ENCODE results near the gene ALDH1A2.
"Not testable (repeated sequence)": the region's sequence is repeated elsewhere in the genome, so short reads cannot be mapped to it uniquely, and the experiment has no call there.

ALDH1A2 gene

DNA sequence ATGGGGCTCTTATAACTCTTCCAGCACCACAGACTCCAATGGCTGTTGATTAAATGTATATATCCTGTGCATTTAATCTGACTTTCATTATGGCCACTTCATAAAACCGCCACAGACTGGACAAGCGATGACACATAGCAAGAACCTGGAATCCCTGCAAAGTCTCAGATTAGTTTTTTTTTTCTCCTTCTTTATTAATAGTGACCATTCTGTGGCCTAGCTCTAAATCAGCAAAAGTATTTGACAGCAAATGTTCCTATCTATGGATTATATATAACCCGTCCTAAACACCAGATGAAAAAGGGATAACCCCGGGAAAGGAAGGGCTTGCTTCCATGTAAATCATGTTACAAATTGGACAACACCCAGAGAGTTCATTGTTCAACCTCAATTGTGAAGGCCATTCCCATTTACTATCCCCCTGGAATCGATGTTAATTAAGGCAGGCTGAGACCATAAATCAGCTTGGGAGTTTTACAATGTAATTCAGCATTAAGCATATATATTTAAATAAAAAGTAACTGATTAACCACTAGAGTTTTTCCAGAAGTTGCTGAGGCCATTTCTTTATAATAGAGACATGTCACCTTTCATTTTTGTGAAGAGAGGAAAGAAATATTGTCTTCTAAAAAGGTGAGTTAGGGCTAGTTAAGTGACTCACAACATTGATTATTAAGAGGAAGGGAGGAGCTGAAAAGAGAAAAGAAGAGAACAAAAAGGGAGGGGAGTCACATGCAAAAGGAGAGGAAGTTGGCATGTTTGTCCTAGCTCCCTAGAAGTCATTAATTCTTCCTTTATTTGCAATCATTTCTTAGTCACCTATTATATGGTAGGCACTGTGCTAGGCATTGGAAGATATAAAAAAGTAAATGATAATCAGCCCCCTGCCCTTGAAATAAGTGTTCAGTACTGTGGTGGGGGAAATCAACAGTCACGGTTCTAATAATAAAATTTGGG is 26.2 kb downstream of the ALDH1A2 start:
- no peak for DNase-seq

DNA sequence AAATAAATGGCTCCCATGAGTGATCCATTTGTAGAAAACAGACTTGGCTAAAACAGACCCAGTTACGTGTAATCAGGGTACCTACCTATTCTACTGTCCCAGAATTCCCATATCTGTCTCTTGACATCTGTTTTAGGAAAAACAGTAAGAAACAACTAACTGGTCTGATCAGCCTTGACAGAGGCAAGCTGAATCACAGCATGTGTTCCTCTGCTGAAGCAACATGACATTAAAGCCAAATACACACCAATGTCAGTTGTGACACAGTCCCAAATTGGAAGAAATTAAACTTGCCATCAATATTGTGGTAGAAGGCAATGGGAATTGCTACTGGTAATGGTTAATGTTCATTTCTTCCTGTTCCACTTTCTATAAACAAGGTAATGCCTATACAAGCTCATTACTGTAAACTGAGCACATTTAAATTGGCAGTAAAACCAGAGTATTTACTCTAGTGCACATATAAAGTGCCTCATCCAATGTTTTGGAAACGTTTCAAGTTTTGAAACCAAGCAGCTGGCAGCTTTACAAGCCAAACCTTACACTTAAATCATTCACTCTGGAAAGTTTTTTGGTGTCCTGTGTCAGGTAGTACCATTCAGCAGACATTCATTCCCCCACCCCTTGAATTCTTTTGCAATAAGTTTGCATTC is 27.0 kb downstream of the ALDH1A2 start:
- DNase-seq, result no peak

DNA sequence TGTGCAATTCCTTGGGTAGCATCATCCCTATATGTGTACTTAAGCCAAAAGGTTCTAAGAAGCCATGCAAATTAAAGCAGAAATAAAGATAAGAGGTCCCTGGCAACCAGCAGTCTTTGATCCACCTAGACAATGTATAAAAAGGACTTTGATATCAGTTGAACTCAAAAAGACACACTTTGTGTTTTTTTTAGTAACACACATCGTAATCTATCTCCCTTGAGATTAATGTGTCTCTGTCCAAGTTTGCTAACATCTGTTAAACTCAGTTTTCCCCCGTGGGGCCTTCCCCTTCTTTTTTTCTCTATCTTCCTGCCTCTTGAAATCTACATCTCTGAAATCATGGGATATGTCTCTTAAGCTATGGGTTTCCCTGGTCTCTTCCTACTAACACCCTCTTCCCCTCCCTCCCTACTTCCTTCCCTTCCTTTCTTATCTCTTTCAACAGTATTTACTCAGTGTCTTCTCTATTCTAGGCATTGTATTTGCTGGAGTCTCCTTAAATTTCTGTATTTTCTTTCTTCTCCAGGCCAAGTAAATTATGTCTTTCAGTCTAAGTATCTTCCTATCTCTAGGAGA is 27.7 kb downstream of the ALDH1A2 start:
- no peak for DNase-seq

DNA sequence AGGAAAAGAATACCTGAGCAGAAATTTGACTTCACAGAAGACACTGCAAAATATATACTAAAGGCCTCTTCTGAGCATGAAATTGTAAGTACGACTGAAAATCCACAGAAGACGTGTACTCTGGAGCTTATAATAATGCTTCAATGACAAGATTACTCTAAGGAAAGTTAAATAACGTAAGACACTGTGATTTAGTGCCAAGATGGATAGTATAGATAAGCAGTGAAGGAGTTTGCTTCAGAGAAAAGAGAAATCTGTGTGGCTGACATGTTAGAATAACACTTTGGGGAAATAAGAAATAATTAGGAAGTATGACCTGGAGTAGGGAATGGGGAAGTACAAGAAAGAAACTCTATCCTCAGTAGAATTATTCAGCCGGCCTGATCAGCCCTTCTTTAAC is 28.9 kb downstream of the ALDH1A2 start:
- no peak for DNase-seq

DNA sequence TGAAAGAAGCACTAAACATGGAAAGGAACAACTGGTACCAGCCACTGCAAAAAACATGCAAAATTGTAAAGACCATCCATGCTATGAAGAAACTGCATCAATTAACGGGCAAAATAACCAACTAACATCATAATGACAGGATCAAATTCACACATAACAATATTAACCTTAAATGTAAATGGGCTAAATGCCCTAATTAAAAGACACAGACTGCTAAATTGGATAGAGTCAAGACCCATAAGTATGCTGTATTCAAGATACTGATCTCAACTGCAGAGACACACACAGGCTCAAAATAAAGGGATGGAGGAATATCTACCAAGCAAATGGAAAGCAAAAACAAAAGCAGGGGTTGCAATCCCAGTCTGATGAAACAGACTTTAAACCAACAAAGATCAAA is 37.1 kb downstream of the ALDH1A2 start:
- not testable (repeated sequence) for DNase-seq

DNA sequence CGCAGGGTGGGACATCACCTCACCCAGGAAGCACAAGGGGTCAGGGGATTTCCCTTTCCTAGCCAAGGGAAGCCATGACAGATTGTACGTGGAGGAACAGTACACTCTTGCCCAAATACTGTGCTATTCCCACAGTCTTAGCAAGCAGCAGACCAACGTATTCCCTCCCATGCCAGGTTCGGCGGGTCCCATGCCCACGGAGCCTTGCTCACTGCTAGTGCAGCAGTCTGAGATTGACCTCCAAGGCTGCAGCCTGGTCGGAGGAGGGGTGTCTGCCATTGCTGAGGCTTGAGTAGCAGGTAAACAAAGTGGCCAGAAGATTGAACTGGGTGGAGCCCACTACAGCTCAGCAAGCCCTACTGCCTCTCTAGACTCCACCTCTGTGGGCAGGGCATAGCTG is 39.0 kb downstream of the ALDH1A2 start:
- DNase-seq, result no peak

DNA sequence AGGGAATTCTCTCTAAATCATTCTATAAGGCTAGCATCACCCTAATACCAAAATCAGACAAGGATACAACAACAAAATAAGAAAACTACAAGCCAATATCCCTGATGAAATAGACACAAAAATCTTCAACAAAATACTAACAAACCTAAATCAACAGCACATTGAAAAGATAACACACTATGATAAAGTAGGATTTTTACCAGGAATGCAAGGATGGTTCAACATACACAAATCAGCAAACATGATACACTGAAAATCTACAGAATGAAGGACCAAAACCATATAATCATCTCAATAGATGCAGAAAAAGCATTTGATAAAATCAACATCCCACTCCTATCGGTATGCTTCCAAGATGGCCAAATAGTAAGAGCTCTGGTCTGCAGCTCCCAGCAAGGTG is 39.5 kb downstream of the ALDH1A2 start:
- DNase-seq, result no peak

DNA sequence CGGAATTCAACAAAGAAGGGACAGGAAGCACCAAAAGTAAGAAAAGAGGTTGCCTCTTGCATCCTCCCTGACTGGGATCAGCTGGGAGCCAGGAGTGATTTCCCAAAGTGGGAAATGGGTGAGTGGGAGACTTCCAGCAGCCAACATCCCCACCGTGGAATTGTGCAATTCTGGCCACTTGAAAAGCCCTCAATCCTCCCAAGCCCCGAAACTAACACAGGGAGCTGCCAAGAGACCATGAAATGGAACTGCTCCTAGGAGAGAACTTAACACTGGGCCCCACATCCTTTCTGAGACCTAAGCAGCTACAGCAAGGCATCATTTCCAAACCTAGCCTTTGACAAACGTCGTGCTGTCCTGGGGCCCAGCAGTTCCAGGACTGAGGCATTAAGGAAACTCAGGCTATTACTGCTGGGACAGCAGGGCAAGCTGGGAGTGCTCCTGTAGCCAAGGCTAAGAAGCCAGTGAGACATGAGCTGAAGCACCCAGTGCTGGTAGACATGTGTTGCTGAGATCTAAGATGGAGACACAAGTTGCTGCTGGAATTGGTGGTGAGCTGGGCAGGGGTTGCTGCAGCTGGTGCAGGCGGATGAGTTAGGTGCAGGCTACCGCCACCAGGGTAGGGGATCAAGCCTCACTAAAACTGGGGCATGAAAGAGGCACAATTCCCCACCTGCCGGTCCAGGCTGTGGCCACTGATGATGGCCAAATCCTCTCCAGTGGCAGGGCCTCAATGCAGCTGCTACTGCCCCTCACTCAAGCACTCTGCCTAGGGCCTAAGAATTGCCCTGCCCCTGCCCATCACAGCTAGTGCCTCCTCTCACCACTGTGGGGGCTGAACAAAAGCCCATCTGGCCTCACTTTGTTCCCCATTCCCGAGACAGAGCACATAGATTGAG is 43.9 kb downstream of the ALDH1A2 start:
- DNase-seq, result no peak

DNA sequence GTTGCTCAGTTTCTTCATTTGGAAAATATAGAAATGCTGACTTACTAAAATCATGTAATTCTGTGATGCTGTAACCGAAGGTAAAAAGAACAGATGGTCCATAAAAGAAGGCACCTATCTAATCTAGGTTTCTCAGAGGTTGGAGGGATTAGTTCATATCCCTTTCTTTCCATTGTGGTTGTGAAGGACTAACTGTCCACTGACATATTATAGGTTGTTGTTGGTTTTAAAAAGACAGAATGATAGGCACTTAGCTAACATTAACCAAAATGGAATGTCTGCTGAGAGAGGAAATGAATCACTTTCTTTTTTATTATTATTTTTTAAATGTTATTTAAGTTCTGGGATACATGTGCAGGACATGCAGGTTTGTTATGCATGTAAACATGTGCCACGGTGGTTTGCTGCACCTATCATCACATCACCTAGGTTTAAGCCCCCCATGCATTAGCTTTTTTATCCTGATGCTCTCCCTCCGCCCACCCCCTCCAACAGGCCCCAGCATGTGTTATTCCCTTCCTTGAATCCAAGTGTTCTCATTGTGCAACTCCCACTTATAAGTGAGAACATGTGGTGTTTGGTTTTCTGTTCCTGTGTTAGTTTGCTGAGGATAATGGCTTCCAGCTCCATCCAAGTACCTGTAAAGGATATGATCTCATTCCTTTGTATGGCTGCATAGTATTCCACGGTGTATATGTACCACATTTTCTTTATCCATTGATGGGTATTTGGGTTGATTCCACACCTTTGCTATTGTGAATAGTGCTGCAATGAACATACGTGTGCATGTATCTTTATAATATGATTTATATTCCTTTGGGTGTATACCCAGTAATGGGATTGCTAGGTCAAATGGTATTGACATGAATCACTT is 45.8 kb downstream of the ALDH1A2 start:
- no peak for DNase-seq

DNA sequence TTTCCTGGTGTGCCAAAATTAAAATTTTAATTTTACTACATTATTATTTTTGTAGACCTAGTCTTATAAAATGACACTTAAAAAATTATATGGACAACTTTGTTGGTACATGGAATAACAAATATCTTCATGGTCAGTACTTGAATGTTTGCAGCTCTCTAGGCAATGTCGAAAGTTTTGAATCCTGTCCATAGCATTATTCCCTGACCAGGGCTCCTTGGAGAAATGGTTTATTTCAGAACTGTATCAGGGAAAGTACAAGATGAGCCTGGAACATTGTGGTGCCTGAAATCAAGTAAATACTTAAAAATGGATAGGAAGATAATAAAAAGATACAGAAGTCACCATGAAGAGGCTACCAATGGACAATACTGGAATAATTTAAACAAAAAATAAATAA is 47.6 kb downstream of the ALDH1A2 start:
- no peak for DNase-seq

DNA sequence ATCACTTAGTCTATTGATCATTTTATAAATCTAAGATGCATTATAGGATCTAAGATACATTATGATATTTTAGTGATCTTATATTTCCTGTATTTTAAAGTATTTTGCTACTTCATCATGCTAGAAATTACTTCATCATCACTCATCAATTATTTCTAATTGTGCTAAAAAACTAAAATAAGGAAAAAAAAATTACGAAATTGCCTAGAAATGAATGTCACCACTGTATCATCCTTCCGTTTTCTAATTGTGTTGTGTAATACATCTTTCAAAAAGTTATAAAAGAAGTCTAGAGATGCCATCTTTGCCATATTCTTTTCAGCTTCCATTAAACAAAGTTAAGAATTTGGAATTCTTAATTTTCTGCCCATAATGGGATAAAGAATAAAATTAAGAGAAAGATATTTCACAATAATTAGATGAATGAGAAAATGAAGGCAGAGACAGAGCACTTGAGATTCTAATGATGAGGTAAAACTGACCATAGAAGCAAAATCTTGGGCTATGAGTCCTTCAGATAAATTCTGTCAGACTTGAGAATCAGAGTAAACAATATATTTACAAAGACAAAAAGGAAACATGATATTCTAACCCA is 48.8 kb downstream of the ALDH1A2 start:
- no peak for DNase-seq

DNA sequence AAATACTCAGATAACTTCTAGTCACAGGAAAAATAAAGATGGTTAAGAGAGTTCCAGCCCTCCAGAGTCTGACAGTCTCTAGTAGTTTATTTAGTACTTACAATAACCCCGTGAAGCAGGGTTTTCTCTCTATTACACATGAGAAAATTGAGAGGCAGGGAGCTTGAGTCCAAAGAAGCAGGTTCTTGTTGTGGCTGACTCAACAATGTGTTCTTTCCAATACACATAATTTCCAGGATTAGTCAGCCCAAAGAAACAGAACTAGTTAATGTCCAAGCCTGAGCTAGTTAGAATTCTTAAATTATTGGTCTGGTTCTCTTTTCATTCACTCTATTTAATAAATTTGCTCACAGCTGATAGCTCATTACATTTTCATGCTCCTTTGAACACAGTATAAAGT is 49.9 kb downstream of the ALDH1A2 start:
- DNase-seq, result no peak

DNA sequence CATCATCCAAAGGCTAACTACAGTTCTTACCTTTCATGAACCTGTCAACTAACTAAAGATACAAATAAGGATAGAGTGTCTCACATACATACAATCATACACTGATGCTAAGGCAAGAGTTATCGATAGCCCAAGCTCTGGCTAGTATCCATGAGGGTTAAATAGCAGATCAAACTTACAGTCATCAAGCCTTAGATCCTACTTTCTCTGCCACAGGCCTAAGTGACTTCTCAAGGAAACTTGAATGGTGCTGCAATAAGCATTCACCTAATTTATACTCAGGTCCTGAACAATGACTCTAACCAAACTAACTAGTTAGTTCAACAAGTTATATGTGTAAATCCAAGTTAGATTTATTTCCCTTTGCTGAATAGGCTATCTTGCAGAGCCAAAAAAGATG is 51.0 kb downstream of the ALDH1A2 start:
- no peak for DNase-seq

DNA sequence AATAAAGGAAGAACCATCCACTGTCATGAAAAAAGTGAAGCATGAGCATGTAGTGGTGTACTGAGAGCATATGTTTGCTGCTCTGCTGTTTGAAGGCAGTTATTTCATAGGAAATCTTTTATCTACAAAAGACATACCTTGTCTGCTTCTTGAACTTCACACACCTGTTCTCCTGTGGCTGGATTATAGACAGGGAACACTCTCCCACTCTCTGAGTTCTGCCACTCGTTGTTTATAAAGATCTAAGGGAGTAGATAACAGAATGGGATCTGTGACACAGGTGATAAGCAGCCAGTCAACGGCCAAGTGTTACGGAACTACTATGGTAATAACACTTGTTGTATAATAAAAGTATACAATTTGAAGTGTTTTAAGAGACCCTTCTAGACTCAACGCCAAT is 51.5 kb downstream of the ALDH1A2 start:
- DNase-seq, result no peak

DNA sequence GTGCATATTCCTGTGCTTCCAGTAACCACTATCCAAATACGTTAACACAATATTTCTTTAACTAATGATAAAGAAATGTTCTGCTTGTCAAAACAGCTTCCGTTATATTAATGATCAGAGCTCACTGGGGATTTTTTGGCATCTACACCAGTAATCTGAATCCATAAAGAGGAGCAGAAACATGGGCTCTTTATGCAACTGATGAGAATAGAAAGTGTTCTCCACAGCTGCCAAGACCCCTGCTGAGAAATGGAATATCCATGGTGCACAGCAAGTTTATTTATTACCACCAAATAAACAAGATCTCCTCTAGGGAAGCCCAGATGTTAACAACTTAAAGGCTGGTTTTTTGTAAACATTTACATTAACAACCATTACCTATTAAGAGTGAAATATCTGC is 54.5 kb downstream of the ALDH1A2 start:
- DNase-seq, result no peak

DNA sequence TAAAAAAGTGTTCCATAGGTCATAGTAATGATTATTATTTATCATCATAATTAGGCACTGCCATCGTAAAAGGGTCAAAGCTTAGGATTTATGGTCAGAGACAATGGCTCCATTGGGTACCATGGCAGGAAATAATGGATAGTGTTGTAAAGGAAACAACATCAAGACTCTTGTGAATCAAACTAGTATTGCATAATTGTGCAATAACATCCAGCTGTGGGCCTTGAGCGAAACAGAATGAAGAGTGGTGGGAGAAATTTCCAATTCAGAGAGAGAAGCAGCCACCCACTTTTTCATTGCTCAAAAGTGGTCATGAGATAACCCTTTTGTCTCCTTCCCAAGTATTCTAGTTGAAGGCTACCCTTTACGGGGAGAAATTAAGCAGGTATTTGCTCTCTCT is 61.7 kb downstream of the ALDH1A2 start:
- no peak for DNase-seq

DNA sequence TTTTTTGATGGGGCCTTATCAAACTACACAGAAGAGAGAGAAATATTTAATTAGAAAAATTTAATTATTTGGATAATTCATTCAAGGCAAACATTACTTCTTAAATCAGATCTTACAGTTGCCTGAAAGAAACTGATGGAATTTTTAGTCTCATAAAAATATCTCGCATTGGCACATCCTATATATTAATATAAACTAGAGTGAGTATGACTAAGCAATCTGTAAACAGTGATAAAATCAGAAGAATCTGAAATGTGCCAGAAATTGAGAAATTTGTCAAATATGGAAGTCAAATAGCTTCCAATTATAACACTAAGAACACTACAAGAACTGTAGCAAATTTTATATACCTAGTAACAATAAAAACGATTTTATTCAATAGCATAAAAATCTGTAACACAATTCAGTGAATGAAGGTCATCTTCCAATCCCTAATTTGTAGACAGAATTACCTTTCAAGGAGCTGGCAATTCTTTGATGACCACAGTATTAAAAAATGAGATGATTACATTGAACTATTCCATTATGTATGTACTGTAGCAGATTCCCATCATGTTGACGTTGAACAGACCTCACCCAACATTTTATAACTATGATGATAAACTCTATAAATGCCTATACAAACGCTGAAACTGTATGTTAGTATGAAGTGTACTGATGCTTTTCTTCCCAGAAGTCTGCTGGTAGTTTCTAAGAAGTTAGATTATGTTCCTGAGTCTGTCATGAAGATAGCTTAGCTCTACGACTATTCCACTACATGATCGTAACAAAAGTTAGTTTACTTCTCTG is 63.0 kb downstream of the ALDH1A2 start:
- DNase-seq, result no peak

DNA sequence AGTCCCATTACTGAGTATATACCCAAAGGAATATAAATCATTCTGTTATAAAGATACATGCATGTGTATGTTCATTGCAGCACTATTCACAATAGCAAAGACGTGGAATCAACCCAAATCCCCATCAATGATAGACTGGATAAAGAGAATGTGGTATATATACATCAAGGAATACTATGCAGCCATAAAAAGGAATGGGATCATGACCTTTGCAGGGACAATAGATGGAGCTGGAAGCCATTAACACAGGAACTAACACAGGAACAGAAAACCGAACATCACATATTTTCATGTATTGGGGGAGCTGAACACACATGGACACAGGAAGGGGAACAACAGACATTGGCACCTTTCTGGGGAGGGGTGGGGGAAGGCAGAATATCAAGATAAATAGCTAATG is 65.8 kb downstream of the ALDH1A2 start:
- DNase-seq, result not testable (repeated sequence)

DNA sequence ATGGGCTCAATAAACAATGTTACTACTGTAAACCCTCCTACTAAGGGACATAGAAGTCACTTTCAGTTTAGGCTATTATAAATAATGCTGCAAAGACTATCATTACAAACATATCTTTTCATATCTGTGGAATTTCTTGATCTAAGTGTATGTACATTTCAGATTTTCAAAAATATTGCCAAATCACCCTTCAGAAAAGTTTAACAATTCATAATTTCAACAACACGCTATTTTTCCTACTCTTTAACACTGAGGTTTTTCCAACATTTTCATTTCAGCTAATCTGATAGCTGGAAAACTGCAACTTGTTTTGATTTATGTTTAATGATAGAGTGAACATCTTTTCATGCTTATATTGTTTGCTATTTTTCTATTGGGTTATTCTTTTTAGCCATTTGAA is 69.0 kb downstream of the ALDH1A2 start:
- DNase-seq, result no peak

DNA sequence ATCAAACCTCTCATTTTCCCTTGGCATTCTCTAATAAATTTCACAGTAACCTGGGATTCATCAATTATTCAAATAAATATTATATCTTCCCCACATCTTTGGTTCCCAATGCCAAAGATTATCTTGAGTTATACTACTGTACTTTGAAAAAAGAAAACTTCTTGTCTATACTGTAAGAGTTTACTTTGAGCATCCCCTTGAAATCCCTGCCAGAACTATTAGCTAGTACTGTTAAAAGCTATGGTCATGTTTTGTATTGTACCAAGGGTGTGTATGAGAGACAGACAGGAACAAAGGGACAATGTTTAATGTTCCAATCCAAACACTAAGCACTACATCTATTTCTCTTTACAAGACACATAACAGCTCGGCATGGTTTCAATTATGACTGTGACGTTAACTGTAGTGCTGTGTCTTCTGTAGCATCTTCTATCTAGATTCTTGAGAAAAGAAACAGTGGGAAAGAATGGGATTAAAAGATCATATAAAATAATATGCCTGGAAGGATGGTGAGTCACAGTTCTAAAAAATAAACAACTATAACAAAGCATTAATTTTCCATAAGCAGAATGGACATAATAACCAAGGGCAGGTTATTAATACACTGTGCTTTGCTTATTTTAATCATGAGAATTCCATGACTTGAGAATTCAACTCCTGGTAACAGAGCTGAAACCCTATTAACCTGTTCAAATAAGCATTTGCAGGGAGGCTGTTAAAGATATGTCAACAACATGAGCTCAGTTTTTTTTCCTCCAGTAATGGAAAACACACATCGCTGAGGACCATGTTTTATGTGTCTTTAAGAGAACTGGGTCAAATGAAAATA is 71.1 kb downstream of the ALDH1A2 start:
- DNase-seq, result no peak
